Middle frontal gyrus (tissue), 1 donor: Measurements from ENCODE around the gene ZNF32.
"Not testable (repeated sequence)": the region's sequence is repeated elsewhere in the genome, so short reads cannot be mapped to it uniquely, and the experiment has no call there.

Source experiments
- DNase-seq: peaks from one replicate; pipeline ENCODE4 v3.0.0-alpha.2; 2015; ENCODE audit warnings: low spot score; ENCODE audit errors: extremely low spot score

The ZNF32 gene

DNA sequence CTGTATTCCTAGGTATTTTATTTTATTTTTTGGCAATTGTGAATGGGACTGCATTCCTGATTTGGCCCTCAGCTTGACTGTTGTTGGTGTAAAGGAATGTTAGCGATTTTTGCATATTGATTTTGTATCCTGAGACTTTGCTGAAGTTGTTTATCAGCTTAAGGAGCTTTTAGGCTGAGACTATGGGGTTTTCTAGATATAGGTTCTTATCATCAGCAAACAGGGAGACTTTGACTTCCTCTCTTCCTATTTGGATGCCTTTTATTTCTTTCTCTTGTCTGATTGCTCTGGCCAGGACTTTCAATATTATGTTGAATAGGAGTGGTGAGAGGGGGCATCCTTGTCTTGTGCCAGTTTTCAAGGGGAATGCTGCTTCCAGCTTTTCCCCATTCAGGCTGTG, 12.9 kb downstream of the ZNF32 start:
- not testable (repeated sequence) for DNase-seq

DNA sequence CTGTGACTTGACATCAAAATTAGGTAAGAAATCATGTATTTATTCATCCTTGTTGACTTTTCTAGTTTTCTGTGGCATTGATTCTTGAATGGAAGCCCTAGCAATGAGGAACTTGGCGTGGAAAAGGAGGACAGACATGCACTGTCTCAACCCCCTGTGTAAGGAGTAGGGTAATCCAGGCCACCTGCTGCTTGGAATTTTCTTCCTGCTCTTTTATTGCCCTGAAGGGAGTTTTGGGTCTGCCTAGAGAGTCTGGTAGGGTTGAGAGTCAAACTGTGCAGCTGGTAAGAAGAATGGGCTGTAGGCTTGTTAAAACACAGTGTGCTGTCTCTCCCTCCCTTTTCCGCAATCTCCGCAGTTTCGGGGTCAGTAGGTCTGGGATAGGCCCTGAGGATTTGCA, 19.7 kb downstream of the ZNF32 start:
- DNase-seq, result no peak

DNA sequence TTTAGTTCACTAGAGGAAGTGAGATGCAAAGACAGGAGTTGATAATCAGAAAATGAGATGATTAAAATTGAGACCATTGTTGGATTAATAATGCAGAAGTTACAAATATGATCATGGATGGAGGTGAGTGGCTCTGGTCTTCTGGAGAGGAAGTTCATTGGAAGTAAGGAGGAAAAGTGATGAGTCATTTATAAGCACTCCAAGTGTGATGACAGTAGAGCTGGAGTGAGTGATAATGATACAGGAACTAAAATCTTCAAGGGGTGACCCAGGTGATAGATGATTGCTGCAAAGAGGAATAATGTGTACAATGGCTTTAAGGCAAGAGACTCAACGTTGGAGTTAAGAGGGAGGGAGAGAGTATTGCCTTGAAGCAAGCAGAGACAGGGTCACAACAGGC, 20.7 kb downstream of the ZNF32 start:
- no peak for DNase-seq

DNA sequence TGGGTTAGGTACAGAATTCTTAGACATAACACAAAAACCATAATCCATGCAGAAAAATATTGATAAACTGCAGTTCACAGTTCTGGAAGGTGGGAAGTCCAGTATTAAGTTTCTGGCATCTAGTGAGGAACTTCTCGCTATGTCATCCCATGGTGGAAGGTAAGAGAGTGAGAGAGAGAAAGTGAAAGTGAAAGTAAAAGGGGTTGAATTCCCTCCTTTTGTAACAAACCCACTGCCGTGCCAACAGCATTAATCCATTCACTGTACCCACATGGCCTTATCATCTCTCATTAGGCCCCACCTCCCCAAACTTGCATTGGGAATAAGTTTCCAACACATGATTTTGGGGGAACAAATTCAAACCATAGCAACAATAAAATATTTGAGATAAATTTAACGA, 25.3 kb downstream of the ZNF32 start:
- no peak for DNase-seq

DNA sequence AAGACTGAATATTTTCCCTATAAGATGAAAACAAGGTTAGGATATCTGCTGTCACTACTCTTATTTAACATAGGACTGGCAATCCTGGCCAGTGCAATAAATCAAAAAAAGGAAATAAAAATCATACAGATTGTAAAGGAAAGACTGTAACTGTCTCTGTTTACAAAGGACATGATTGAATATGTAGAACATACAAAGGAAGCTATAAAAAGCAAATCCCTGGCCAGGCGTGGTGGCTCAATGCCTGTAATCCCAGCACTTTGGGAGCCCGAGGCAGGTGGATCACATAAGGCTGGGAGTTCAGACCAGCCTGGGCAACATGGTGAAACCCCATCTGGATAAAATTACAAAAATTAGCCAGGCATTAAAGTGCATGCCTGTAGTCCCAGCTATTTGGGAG, 26.6 kb downstream of the ZNF32 start:
- DNase-seq, result no peak

DNA sequence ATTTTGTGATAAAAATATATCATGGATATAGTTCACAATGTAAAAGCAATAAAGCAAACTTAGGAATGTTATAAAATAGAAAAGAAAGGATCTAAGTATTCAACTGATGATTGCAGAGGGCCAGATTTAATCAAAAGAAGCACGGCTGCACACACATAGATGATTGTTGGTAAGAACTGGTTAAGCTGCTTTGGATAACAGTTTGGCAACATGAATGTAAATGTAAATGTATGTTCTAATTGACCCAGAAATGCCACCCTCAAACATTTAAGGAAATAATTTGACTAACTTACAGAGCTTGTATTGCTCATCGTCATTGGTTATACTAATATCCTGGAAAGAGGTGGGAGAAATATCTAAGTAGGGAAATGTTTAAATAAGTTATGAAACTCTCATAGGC, 29.3 kb downstream of the ZNF32 start:
- DNase-seq, result no peak

DNA sequence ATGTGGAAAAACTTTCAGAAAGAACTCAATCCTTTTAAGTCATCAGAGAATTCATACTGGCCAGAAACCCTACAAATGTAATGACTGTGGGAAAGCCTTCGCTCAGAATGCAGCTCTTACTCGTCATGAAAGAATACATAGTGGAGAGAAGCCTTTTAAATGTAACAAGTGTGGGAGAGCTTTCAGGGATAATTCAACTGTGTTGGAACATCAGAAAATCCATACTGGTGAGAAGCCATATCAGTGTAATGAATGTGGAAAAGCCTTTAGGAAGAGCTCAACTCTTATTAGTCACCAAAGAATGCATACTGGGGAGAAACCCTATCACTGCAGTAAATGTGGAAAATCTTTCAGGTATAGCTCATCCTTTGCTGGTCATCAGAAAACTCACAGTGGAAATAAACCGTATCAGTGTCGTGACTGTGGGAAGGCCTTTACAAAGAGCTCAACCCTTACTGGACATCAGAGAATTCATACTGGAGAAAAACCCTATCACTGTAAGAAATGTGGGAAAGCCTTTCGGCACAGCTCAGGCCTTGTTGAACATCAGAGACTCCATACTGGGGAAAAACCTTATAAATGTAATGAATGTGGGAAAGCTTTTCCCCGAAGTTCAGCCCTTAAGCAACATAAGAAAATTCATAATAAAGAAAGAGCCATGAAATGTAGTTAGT, 31.8 kb downstream of the ZNF32 start:
- DNase-seq, result no peak

DNA sequence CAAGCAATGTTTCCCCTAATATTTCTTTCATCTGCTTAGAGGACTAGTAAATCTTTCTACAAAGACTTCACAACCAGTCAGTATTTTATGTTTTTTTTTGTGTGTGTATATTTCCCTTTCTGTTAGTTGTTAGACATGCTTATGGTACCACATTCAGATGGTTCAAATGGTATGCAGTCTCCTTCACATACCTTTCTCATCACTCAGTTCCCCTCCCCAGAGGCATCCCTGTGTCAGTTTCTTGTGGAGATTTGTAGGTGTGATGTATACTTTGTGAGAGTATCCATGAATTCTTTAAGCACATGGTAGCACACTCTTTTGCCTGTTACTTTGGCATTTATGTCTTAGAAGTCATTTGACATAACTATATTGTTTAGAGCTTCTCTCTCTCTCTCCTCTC, 38.0 kb downstream of the ZNF32 start:
- DNase-seq, result no peak

DNA sequence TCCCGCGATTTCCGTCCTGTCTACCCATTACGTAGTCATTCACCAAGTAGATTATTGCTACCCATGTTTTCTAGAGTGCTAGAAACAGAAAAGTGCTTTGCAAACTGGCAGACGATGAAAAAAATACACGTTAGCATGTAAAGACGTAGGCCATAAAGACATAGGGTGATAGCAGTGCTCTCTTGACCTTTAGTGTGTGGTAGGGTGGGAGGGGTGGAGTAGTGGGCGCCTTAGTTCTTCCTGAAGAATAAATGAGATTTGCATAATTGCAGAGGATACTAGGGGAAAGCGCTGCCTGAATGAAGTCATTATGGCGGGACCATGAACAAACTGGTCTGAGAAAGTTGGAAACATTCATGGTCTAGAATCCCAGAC, 41.5 kb downstream of the ZNF32 start:
- no peak for DNase-seq

DNA sequence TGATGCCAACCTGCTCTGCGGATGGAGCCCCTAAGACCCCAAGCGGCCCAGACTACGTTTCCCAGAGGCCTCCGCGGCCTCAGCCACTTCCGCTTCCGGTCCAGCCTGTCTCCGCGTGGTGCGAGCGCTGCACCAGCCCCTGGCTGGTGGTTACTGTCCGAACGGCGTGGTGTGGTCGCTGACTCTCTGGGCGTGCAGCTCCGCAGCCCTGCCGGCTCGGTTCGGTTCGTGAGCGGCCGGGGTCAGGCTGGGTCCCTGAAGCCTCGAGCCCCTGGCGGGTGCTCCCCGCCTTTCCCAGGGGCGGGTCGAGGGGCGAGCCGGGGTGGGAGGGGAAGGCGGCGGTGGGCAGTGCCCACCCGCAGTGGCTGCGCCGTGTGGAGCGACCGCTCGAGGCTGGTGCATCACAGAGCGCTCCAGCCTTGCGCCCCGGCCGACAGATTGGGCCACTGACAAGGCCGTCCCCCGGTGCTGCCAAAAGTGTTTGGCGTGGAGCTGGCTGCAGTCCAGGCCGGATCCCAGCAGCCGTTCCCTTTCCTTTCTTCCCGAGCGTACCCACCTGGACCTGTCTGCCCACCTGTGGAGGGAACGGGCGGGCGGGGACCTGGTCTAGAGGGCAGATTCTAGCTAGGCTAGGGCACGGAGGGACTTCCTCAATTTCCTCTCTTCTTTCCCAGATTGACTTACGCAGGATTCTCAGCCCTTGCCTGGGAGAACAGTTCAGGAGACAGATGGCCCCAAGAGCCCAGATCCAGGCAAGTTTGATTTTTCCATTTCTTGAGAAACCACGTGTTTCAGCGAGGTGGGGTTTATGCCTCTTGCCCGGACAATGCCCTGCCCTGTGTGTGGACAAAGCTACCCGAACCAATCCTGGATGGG, 42.1 kb downstream of the ZNF32 start, which contains the start of gene ZNF485:
TSS of gene ZNF485 (plus strand) at position 116 of the 876 bp plus-strand sequence. CDS start at position 729, 613 bp downstream.
- DNase-seq, result peak; percentile 75

DNA sequence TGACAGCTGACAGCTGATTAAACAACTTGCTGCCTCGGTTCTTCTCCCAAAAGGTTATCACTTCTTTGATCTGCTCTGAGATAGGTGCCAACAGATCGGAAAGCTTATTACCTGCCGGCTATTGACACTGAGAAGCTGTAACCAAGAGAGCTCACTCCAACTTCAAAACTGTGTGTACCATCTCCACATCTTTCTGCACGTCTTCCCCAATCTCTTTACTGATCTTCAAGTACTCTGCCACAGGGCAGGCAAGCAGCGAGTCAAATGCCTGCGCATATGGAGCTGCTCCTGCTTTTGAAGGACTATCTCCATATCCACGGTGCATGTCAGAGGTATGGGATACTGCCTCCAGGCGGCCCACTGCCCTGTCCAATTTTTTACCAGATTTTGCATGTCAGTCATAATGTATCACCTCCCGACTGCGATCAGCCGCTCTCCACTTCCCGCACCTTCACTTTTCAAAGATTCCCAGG, 42.8 kb downstream of the ZNF32 start:
- no peak for DNase-seq

DNA sequence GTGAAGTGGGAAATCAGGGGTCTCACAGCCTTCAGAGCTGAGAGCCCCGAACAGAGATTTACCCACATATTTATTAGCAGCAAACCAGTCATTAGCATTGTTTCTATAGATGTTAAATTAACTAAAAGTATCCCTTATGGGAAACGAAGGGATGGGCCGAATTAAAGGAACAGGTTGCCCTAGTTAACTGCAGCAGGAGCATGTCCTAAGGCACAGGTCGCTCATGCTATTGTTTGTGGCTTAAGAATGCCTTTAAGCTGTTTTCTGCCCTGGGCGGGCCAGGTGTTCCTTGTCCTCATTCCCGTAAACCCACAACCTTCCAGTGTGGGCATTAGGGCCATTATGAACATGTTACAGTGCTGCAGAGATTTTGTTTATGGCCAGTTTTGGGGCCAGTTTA, 47.1 kb downstream of the ZNF32 start:
- DNase-seq, result not testable (repeated sequence)

DNA sequence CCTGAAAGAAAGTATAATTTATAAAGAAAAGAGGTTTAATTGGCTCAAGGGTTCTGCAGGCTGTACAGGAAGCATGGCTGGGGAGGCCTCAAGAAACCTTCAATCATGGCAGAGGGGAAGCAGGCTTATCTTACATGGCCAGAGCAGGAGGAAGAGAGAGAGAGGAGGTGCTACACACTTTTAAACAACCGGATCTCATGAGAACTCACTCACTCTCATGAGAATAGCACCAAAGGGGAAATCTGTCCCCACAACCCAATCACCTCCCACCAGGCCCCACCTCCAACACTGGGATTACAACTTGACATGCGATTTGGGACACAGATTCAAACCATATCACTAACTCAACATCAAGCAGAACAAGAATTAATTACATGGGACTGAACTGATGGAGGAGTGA, 49.3 kb downstream of the ZNF32 start:
- no peak for DNase-seq

DNA sequence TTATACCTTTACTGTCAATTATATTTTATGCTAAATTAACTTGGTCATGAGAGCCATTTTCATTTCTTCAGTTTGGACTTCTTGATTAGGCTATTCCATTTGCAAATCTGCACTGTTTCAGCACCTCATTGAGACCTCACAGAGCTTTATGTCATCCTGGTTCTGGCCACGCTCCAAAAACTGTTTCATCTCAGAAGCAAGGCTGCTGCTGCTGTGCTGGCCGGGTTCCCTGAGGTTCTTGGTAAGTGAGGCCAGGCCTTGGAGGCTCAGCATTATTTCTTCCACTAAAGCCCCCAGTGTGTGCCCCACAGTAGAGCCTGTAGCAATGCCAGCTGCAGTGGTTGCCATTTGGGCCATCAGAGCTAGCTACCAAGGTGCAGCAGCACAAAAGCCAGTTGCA, 50.2 kb downstream of the ZNF32 start:
- no peak for DNase-seq

DNA sequence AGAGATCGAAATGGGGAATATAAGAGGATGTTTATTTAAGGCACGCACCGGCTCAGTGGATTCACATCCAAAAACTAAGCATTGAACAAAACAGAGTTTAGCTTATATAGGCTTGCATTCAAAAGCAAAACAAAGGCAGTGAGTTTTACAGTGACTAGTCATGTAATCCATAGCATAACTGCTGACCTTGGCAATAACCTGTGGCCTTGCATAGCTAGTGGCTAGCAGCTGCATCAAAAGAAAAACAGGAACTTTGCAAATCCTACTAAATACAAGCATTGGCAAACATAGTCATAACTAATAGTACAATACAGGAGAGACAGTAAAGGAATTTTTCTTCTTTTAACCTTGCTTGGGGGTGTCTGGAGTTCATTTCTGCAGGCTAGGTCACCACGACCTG, 52.1 kb downstream of the ZNF32 start:
- no peak for DNase-seq

DNA sequence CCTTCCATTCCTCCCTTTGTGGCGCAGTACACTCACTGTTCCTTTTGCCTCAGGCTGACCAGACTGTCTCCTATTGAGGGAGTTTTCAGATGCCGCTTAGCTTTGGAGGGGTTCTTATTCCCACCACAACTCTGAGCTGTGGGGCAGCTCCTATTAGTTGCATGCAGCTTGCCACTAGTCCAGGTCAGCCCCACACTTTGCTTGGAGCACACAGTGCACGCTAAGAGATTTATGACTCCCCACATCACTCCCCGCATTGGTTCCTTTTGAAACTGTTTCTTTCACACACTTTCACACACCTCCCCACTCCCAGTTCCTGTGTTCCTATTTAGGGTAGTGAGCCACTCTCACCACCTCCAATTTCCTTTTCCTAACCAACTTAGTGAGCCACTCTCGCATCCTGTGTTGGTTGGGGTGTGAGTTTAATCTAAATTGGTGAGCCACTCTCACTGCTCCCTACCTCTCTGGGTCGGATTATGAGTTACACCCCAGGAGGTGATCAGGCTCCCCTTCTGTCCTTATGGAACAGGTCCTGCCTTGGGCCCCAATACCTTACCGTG, 52.9 kb downstream of the ZNF32 start:
- no peak for DNase-seq

DNA sequence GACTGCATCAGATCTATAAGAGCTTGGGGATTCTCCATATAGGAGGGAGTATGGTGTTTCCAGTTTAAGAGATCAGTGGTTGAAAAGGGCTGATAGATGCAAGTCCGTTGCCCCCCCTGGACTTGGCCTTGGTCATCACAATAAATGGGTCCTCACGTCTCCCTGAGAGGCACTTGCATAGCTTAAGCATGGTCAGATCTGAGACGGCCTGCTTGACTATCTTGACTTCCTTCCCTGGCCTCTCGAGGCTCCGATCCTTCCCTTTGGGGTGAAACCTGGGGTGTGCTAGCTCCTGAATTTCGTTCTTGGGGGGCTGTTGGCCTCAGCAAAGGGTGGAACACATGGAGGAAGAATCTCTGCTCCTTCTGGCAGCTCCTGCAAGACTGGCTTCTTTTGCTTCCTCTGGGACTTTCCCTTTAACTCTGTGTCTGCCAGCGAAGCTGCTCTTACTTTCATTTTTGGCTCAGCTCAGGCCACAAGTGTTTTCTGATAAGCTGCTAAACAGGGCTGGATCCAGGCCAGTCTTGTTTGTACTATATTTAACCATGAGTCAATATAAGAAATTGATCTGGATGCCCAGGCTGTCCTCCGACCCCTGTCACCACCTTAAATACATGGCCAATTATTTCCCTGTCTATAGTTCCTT, 53.6 kb downstream of the ZNF32 start:
- no peak for DNase-seq
